ENCODE data around the gene DMBT1. TPM values are rescaled to one million over a fixed set of nuclear protein-coding genes. Genes with fewer than 3 reads are reported as not detected.

DMBT1 gene
- total RNA-seq, 4 donors from 2014 or later = under 0.01 to 5.1 (median 0.27) TPM; not detected in 1

DNA sequence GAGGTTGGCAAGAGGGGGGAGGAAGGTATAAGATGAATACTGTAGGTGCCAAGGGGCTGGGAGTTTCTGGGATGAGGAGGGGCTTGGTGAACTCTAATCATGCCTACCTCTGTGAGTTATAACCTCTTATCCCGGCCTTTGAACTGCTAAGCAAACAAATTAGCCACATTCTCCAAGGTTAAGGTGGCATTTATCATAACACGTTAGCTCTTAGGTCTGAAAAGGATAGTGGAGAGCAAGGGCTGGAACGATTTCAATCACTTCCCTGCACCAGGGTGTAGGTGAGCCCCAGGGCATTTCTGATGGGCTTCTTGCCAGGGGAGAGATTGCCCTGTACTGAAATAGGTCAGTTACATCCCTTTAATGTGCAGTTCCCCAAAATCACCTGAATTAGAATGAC is 28.6 kb upstream of the DMBT1 start:
- Histone ChIP-seq H3K27me3 (peaks cover 0 to 14% (median 0%) of the 10 kb centered on the region in 4 donors), H3K4me3 (no peak overlapping the region), H3K4me1 (no peaks in the 10 kb centered on the region), H3K9me3 (no peaks in the 10 kb centered on the region), H3K27ac (no peak overlapping the region), H3K36me3 (no peaks in the 10 kb centered on the region)
- intact Hi-C loops (cut with DNase I) = no loop called here
- DNase-seq = no peak
- 21 to 32% methylated on average over 3 of the region's 3 CpGs for WGBS, 2 donors
- no peak for TF ChIP-seq POLR2A (IDR thresholded peaks at IDR 0.05)
- TF ChIP-seq, protein P1, sequence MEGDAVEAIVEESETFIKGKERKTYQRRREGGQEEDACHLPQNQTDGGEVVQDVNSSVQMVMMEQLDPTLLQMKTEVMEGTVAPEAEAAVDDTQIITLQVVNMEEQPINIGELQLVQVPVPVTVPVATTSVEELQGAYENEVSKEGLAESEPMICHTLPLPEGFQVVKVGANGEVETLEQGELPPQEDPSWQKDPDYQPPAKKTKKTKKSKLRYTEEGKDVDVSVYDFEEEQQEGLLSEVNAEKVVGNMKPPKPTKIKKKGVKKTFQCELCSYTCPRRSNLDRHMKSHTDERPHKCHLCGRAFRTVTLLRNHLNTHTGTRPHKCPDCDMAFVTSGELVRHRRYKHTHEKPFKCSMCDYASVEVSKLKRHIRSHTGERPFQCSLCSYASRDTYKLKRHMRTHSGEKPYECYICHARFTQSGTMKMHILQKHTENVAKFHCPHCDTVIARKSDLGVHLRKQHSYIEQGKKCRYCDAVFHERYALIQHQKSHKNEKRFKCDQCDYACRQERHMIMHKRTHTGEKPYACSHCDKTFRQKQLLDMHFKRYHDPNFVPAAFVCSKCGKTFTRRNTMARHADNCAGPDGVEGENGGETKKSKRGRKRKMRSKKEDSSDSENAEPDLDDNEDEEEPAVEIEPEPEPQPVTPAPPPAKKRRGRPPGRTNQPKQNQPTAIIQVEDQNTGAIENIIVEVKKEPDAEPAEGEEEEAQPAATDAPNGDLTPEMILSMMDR (IDR thresholded peaks at IDR 0.05) = no peak

DNA sequence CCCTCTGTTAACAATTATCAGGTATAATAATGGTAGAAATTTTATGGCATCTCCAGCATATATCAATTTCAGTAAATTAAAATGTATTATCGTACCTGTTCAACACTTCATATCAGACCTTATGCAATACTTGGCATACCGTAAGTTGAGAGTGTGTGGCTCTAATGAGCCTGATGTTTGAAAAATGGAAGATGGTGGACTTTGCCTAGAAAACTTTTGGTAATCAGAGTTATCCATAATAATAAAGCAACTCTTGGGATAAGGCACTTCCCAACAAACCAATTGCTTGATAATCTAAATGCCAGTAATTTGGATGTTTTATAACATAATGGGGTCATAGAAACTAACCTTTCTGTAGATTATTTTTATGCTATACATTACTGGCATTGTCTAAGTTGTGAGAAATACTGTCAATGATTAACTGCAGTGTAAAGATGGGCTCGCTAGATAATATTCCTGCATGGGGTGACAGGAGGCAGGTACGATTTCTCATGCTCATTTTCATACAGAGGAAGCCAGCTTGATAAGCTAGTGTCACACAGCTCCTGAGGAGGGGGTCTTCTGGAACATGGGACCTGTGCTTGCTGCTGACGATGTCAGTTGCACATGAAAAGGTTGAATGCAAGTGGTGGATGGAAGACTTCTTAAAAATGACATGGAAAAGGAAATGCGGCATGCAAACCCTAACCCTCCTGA is 27.8 kb upstream of the DMBT1 start:
- no peak overlapping the region for H3K4me3 ChIP-seq
- TF ChIP-seq, protein P1 (IDR thresholded peaks at IDR 0.05) = no peak
- TF ChIP-seq POLR2A (IDR thresholded peaks at IDR 0.05) = no peak
- no peak for DNase-seq
- H3K27me3 ChIP-seq = peaks cover 0 to 12% (median 0%) of the 10 kb centered on the region in 4 donors
- no peaks in the 10 kb centered on the region for H3K4me1 ChIP-seq
- intact Hi-C loops (cut with DNase I) = no loop called here
- 86 to 93% methylated on average over 6 of the region's 6 CpGs for WGBS, 2 donors
- no peak overlapping the region for H3K27ac ChIP-seq
- no peaks in the 10 kb centered on the region for H3K9me3 ChIP-seq
- no peaks in the 10 kb centered on the region for H3K36me3 ChIP-seq

DNA sequence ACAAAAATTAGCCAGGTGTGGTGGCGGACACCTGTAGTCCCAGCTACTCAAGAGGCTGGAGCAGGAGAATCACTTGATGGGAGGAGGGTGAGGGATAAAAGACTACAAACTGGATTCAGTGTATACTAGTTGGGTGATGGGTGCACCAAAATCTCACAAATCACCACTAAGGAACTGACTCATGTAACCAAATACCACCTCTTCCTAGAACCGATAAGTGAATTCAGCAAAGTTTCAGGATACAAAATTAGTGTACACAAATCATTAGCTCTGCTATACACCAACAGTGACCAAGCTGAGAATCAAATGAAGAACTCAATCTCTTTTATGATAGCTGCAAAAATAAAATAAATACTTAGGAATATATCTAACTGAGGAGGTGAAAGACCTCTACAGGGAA is 23.0 kb upstream of the DMBT1 start:
- intact Hi-C loops (cut with DNase I) = no loop called here
- H3K27me3 ChIP-seq = no peaks in the 10 kb centered on the region
- WGBS, 2 donors = 86 to 87% methylated on average over 2 of the region's 2 CpGs
- peaks cover 0 to 5% (median 0%) of the 10 kb centered on the region in 3 donors for H3K4me1 ChIP-seq
- no peak overlapping the region for H3K4me3 ChIP-seq
- H3K36me3 ChIP-seq = no peaks in the 10 kb centered on the region
- no peak overlapping the region for H3K27ac ChIP-seq
- DNase-seq = no peak
- H3K9me3 ChIP-seq = no peaks in the 10 kb centered on the region
- TF ChIP-seq POLR2A (IDR thresholded peaks at IDR 0.05) = no peak
- TF ChIP-seq, protein P1 (IDR thresholded peaks at IDR 0.05) = no peak

DNA sequence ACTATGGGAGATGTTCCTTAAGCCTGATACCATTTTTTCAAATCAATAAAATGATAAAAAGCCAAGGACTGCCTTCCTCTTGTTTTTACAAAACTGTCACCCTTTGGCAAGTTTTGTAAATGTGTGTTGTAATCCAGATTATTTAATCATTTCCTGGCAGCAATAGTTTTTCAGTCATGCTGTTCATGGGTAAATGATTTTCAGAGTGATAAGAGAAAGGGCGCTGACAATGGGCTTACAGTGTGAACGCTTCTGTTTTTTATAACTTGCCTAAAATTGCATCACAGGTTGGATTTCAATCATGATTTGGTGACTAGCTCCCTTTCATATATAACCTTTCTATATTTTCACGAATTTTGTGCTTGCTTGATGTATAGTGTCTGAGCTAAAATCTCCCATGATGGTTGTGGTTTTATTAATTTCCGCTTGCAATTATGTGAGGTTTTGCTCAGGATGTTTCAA is 19.0 kb upstream of the DMBT1 start:
- intact Hi-C loops (cut with DNase I) = no loop called here
- no peak overlapping the region for H3K27ac ChIP-seq
- H3K36me3 ChIP-seq = no peaks in the 10 kb centered on the region
- no peak for DNase-seq
- no peak overlapping the region for H3K4me3 ChIP-seq
- TF ChIP-seq, protein P1 (IDR thresholded peaks at IDR 0.05) = no peak
- no peak for TF ChIP-seq POLR2A (IDR thresholded peaks at IDR 0.05)
- H3K27me3 ChIP-seq = no peaks in the 10 kb centered on the region
- H3K4me1 ChIP-seq = peaks cover 0 to 5% (median 0%) of the 10 kb centered on the region in 3 donors
- H3K9me3 ChIP-seq = no peaks in the 10 kb centered on the region
- WGBS, 2 donors = 34 to 36% methylated on average over 4 of the region's 4 CpGs

DNA sequence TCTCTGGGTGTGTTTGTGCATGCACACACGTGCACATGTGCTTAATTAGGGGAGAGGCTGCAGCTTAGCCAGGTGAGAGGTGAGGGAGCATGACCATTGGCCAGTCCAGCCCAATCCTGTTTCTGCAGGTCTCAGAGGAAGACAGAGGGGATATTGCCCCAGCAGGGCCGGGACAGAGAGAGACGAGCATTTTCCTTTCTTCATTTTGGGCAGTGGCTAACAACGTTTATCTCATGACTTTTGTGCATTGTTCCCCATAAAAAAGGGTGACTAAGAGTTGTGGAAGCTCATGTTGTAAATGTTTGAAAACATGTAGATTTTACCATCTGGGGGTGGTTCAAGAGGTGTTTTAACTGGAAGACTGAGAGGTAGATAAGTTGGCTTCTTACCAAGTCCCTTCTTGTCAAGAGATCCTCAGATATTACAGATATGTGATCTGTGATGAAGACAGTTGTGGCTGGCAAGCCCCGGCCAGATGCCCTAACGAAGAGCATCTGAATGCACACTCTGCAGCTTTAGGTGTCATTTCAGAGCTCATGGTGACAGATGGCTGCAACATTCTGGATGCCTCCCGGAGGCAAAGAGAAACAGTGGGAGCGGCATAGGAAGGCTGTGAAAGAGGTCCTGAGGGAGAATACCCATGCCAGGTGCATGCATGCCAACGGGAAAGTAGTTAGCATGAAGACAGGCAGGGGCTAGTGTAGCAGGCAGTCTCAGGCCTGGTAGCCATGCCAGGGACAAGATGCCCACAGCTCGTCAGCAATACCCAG is 16.7 kb upstream of the DMBT1 start:
- Histone ChIP-seq H3K27me3 (no peaks in the 10 kb centered on the region), H3K9me3 (no peaks in the 10 kb centered on the region), H3K36me3 (no peaks in the 10 kb centered on the region), H3K27ac (no peak overlapping the region), H3K4me3 (no peak overlapping the region), H3K4me1 (peaks cover 0 to 5% (median 0%) of the 10 kb centered on the region in 3 donors)
- no peak for DNase-seq
- 33 to 46% methylated on average over 9 to 10 of the region's 10 CpGs for WGBS, 2 donors
- intact Hi-C loops (cut with DNase I) = no loop called here
- TF ChIP-seq, protein P1 (IDR thresholded peaks at IDR 0.05) = no peak
- no peak for TF ChIP-seq POLR2A (IDR thresholded peaks at IDR 0.05)
